ENCODE results near the gene CLECL1.
"Not testable (repeated sequence)": the region's sequence is repeated elsewhere in the genome, so short reads cannot be mapped to it uniquely, and the experiment has no call there.

CLECL1 gene

GRCh38 chr12:9725213-9725870, 7.6 kb downstream of the CLECL1 start:
- DNase-seq (ENCODE audit: extremely low read depth in 1 of 2, low read depth in 1 of 2): no peak

DNA sequence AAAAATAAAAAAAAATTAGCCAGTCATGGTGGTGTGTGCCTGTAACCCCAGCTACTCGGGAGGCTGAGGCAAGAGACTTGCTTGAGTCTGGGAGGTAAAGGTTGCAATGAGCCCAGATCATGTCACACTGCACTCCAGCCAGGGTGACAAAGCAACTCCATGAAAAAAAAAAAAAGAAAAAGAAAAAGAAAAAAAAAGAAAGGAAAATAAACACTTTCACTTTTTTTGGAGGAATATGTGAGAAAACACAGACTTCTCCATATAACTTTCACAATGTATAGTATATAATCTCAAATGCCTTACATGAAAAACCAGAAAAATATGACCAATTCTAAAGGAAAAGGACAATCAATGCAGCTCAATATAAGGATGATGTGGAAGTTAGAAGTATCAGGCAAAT, 8.9 kb downstream of the CLECL1 start:
- no peak for DNase-seq (ENCODE audit: extremely low read depth in 1 of 2, low read depth in 1 of 2)

GRCh38 chr12:9721394-9722092, 11.4 kb downstream of the CLECL1 start:
- DNase-seq (ENCODE audit: extremely low read depth in 1 of 2, low read depth in 1 of 2): no peak

- no peak for DNase-seq (ENCODE audit: extremely low read depth in 1 of 2, low read depth in 1 of 2)
Observed at GRCh38 chr12:9719790-9720189, 13.1 kb downstream of the CLECL1 start.

GRCh38 chr12:9718968-9719367, 13.9 kb downstream of the CLECL1 start:
- no peak for DNase-seq (ENCODE audit: extremely low read depth in 1 of 2, low read depth in 1 of 2)

- no peak for DNase-seq (ENCODE audit: extremely low read depth in 1 of 2, low read depth in 1 of 2)
Observed at GRCh38 chr12:9717070-9717925, 15.6 kb downstream of the CLECL1 start.

DNA sequence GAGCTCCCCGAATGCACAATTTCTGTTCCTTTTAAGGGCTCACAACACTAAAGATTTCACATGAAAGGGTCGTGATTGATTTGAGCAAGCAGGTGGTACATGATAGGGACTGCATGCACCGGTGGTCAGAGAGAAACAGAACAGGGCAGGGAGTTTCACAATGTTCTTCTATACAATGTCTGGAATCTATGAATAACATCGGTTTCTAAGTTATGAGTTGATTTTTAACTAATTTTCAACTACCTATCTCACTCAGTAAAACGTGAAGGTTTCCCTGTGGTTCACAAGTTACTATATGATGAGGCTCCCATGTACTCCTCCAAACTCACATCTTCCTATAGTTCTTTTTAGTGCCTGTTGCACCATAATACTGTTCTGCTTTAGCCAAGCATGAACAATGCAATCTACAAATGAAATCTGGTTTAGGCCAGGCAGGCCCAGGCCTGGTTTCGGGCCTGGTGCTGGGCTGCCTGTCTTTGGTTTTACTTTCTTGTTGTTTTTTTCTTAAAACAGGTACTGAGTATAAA, 19.8 kb downstream of the CLECL1 start:
- not testable (repeated sequence) for DNase-seq (ENCODE audit: extremely low read depth in 1 of 2, low read depth in 1 of 2)

GRCh38 chr12:9711664-9712063, 21.2 kb downstream of the CLECL1 start:
- DNase-seq (ENCODE audit: extremely low read depth in 1 of 2, low read depth in 1 of 2): no peak

GRCh38 chr12:9710584-9711375, 22.1 kb downstream of the CLECL1 start:
- DNase-seq (ENCODE audit: extremely low read depth in 1 of 2, low read depth in 1 of 2): no peak

GRCh38 chr12:9708853-9709252, 24.0 kb downstream of the CLECL1 start:
- DNase-seq (ENCODE audit: extremely low read depth in 1 of 2, low read depth in 1 of 2): no peak

GRCh38 chr12:9707864-9708808, 24.8 kb downstream of the CLECL1 start:
- DNase-seq (ENCODE audit: extremely low read depth in 1 of 2, low read depth in 1 of 2): peak; percentile 40 to 45

DNA sequence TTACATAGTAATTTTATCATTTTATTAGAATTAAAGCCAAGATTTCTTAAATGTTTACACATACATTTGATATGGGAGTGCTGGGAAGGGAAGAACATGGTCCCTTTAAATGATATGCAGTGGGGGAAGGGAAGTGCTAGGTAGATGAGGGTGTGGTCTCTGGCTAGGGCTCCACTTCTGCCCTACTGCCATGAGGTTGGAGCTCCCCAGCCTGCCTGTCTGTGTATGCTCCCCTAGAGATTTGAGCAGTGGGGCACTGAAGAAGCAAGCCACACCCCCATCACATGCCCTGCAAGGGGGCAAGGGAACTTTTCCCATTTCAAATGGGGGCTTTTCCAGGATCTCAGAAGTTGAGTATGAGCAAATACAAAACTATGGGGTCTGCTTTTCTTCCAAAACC, 25.5 kb downstream of the CLECL1 start:
- no peak for DNase-seq (ENCODE audit: extremely low read depth in 1 of 2, low read depth in 1 of 2)

GRCh38 chr12:9706086-9706685, 26.7 kb downstream of the CLECL1 start:
- DNase-seq (ENCODE audit: extremely low read depth in 1 of 2, low read depth in 1 of 2): no peak

DNA sequence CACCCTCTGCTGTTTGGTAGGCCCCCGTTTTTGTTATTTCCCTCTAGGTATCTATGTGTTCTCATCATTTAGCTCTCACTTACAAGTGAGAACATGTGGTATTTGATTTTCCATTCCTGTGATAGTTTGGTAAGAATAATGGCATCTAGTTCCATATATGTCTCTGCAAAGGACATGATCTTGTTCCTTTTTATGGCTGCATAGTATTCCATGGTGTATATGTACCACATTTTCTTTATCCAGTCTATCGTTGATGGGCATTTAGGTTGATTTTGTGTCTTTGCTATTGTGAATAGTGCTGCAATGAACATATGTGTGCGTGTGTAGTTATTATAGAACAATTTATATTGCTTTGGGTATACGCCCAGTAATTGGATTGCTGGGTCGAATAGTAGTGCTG, 28.3 kb downstream of the CLECL1 start:
- DNase-seq (ENCODE audit: extremely low read depth in 1 of 2, low read depth in 1 of 2): not testable (repeated sequence)

DNA sequence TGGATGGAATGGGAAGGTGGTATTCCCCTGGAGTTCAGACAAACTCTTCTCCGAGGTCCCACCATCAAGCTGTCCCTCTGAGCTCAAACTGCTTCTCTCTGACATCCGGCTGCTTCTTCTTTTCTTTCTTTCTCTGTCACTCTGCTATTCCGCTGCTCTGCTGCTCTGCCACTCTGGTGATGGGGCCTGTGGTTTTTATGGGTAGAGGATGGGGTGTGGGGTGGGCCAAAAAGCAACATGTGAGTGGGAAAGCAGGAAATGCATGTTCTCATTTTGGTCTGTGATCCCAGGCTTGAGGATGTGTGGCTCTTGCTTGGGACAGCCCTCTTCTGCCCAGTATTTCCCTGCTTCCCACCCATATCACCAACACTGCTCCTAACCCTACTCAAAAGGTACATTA, 30.6 kb downstream of the CLECL1 start:
- DNase-seq (ENCODE audit: extremely low read depth in 1 of 2, low read depth in 1 of 2): no peak

DNA sequence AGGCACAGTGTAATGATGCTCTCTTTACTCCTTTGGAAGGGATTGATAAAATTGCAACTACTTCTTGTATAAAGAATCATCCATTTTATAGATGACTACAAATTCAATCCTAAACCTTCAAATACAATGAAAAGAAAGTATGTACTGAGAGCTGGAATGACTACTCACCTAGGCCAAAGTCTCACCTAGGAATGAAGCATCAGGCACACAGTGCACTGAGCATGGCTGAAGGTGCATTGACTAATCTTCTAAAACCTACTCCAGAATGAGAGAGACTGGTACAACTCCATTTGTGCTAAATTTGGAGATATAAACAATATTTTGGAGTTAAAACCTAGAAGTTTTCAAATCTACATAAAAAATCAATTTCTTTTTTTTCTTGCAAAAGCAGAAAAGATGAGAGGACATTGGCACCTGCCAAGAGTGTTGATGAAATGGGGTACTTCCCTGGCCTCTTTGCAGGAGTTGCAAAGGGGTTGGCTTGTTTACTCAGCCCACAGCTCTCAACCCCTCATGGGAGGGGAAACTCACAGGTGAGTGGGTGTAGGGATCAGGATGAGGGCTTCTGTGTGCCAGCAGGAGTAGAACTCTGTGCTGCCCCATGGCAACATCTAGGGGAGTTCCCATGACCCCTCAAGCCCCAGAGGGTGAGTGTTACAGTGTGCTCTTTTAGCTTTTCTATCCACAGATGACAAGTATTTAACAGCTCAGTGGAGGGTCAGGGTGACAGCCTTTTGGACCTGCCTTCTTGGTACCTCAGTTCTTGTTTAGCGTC, 31.3 kb downstream of the CLECL1 start:
- DNase-seq (ENCODE audit: extremely low read depth in 1 of 2, low read depth in 1 of 2): no peak

GRCh38 chr12:9700606-9700956, 32.3 kb downstream of the CLECL1 start:
- no peak for DNase-seq (ENCODE audit: extremely low read depth in 1 of 2, low read depth in 1 of 2)

DNA sequence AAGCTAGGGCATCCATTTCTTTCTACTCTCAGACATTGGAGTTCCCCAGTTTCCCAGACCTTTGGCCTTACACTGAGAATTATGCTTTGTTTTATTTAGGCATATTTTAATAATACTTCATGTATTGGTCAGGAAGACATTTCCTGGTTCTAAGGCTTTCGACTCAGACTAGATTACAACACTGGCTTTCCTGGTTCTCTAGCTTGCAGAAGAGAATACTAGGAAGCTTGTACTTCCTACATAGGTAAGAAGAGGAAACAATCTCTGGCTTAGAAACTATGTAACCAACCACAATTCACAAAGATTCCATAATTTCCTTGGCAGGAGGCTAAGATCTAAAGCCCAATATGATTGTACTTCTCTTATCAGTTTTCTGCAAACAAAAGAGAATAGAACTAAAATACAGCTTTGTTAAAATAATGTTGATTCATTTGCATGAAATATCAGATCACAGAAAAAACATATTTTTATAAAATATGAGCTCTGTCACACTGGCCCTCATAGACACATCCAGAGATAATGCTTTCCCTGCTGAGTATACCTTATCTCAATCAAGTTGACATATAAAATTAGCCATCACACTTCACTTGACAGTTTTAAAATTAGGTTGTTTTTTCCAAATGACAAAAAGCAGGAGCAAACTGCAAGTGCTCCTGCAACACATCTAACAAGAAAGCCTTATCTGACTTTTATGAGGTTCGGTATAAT, 32.8 kb downstream of the CLECL1 start:
- DNase-seq (ENCODE audit: extremely low read depth in 1 of 2, low read depth in 1 of 2): no peak

Measured in activated CD8-positive, alpha-beta memory T cell treated with anti-CD3 and anti-CD28 coated beads for 1 hour (primary cell).